GM13977 (cell line): Measurements from ENCODE around the gene ZNF609.

Experiments
- DNase-seq: peaks from one replicate; pipeline ENCODE4 v3.0.0; 2012; ENCODE audit warnings: low spot score
- in situ Hi-C: fragments of 300-500 bp; cut with MboI; formaldehyde crosslinking; loops from one replicate; pipeline ENCODE4 v1.12.0; 2022; ENCODE audit warnings: low sequenced_read_pairs, low pct_unique_long_range_greater_than_20kb, mixed read lengths, inconsistent platforms; ENCODE audit not compliant: unreplicated experiment
- TF ChIP-seq, protein P1 (sequence below): IDR thresholded peaks from 2 replicates; pipeline ENCODE4 v1.5.1; 2012; ENCODE audit warnings: mild to moderate bottlenecking, control low read depth; ENCODE audit not compliant: insufficient read depth; ENCODE audit errors: extremely low read depth, missing control alignments

ZNF609 gene

DNA sequence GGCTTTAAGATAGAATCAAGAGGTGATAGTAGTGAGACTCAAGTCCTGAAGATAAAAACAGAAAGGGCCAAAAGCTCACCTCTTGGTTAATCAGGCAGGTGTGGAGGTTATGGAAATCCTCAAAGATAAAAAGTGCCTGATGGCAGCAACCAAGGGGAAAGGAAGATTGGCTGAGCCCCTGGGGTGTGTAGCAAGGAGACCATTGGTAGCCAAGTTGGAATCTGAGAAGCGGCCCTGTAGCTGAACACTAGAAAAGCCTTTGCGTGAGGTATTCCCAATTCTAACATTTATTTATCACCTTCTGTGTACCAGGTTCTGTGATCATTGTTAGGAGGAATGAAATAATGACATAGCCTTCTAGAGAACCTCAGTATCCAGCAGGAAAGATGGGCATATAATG, 98.9 kb downstream of the ZNF609 start:
- in situ Hi-C loops: no loop called here
- no peak for DNase-seq
- TF ChIP-seq, protein P1, sequence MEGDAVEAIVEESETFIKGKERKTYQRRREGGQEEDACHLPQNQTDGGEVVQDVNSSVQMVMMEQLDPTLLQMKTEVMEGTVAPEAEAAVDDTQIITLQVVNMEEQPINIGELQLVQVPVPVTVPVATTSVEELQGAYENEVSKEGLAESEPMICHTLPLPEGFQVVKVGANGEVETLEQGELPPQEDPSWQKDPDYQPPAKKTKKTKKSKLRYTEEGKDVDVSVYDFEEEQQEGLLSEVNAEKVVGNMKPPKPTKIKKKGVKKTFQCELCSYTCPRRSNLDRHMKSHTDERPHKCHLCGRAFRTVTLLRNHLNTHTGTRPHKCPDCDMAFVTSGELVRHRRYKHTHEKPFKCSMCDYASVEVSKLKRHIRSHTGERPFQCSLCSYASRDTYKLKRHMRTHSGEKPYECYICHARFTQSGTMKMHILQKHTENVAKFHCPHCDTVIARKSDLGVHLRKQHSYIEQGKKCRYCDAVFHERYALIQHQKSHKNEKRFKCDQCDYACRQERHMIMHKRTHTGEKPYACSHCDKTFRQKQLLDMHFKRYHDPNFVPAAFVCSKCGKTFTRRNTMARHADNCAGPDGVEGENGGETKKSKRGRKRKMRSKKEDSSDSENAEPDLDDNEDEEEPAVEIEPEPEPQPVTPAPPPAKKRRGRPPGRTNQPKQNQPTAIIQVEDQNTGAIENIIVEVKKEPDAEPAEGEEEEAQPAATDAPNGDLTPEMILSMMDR: no peak

DNA sequence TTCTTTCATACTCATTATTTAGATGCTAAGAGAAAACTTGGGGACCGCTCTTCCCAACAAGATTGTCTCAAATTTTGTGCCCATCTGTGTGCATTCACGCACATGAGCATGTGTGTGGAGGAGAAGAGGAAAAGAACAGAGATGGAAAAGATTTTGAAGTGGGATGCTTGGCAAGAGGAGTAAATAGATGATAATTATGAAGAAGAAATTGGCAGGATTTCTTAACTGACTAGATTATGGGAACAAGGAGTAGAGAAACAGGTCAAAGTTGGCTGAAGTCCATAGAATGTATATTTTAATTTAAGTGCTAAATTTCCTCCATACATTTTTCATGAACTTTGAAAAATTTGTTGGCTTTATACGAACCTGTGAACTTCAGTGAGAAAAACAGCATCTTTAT, 100.1 kb downstream of the ZNF609 start:
- no peak for DNase-seq
- TF ChIP-seq, protein P1: no peak
- in situ Hi-C loops: no loop called here

DNA sequence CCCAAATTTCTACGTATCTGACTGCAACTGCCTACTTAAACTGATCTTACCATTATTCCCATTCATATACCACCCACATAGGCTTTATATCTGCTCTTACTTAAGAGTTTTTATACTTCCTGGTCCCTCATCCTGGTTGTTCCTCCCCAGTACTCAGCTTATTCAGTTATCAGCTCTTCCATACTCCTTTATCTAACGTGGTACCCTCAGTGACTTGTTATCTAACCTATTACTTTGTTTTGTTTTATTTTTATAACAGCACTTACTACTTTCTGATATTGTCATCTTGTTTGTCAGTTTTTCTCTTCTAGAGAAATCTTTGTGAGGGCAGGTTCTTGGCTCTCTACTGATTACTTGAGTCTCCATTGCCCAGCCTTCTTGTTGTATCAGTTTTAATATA, 100.6 kb downstream of the ZNF609 start:
- no peak for DNase-seq
- in situ Hi-C loops: no loop called here
- TF ChIP-seq, protein P1: no peak

DNA sequence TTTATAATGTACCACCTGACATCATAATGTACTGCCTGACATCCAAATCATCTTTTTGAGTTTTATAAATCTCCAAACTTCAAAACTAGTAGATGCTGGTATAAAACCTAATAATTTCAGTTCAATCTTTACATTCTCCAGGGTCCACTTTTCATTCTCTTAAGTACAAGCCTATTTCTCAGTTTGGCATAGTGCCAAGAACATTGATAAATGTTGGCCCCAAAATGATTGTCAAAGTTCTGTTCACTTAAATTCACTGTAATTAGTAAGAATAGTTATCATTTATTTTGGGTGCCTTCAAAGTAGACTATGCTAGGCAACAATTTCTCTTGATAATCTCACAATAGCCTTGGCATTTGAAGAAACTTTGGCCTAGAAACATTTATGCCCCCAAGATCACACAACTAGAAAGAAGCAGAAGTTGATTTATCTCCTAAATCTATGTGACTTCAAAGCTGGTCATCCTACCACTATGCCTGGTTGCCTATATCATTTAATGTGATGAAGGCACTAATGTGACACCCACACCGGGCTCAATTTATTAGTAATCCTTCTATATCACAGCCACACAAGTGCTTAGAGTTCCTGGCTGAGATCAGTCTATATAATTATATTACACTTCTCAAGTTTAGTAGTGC, 101.7 kb downstream of the ZNF609 start:
- in situ Hi-C loops: no loop called here
- TF ChIP-seq, protein P1: no peak
- DNase-seq: no peak

DNA sequence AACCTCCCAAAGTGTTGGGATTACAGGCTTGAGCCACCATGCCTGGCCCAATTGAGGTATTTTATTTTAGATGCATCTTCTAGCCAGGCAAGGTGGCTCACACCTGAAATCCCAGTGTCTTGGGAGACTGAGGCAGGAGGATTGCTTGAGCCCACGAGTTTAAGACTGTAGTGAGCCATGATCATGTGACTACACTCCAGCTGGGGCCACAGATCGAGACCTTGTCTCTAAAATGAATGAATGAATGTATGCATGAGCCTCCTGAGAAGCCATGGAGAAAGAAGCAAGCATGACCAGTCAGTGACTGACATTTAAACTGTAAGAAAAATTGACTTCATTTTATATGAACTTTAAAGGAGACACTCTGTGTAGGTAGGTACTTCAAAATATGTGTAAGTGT, 105.7 kb downstream of the ZNF609 start:
- no peak for DNase-seq
- in situ Hi-C loops: no loop called here
- TF ChIP-seq, protein P1: no peak

DNA sequence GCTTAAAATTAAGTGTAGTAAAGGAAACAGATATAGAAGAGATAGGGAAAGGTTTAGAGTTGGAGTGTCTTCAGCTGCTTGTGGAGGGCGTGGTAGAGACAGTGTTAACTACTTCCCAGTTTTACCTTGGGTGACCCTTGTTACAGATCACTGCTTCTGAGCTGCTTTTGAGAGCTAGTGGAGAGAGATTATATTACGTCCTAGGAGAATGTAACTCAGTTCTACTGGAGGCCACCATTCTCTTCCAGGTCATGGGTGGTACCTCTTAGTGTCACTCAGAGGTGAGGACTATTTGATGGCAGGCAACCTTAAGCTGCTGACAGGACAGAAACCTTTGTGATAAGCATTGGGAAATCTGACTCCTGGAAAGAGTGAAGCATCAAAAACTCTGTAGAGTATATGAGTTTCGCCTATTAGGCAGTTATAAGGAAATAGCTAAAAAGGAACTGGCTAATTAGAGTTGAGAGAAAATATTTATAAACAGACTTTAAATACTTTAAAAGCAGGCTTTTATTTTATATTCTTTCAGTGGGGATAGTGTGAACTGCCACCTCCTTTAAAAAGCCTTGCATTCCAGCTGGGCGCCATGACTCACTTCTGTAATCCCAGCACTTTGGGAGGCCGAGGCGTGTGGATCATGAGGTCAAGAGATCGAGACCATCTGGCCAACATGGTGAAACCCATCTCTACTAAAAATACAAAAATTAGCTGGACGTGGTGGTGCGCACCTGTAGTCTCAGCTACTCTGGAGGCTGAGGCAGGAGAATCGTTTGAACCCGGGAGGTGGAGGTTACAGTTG, 106.5 kb downstream of the ZNF609 start:
- TF ChIP-seq, protein P1: no peak
- no peak for DNase-seq
- in situ Hi-C loops: no loop called here
